HepG2 (cell line): ENCODE data around the gene ORM1. TPM values are rescaled to one million over a fixed set of nuclear protein-coding genes. Genes with fewer than 3 reads are reported as not detected.

Source experiments
- ATAC-seq: fragments of 200-7000 bp; cut with Tn5 transposase; 3 replicates; pipeline ENCODE4 v1.9.1; 2020; ENCODE audit warnings: mild to moderate bottlenecking, moderate library complexity
- BruUV-seq: library from RNA; stranded (reverse); fragments of 400-500 nt; replicated peaks from 2 replicates; lab custom pipeline; 2021; lab: Mats Ljungman, UMichigan
- CTCF ChIA-PET: fragments of 300-600 bp; formaldehyde crosslinking; extraction: SDS; loops from one replicate; lab custom pipeline; 2021; ENCODE audit warnings: low total read pairs, inconsistent platforms, low intra/inter-chr PET ratio; lab: Yijun Ruan, JAX
- POLR2A ChIA-PET: fragments of 350-600 bp; sonication (Branson Sonifier 250); formaldehyde crosslinking; loops from one replicate; lab custom pipeline; 2020; ENCODE audit warnings: antibody characterized with exemption, inconsistent platforms; lab: Yijun Ruan, JAX
- DNase-seq: peaks from one replicate; pipeline ENCODE4 v3.0.0-alpha.2; 2015; ENCODE audit warnings: low spot score
- FAIRE-seq: peaks from 3 replicates; lab custom pipeline; 2011; peaks lifted over from hg19 to GRCh38; lab: Jason Lieb, UNC
- H2AFZ ChIP-seq: one replicate; pipeline ENCODE4 v1.6.1; 2011; ENCODE audit warnings: low read length, inconsistent platforms
- H3K27ac ChIP-seq: fragments of 300-600 bp; 3 replicates; pipeline ENCODE4 v1.8.0; 2011; ENCODE audit warnings: mixed run types, mild to moderate bottlenecking, mixed read lengths, low read length, inconsistent platforms; ENCODE audit not compliant: insufficient read depth; ENCODE audit errors: extremely low read length
- H3K27me3 ChIP-seq, 2 experiments: fragments of 200-600 bp in 1 of 2; 2 replicates in 1 of 2; 3 replicates in 1 of 2; pipeline versions ENCODE4 v1.6.0 to v1.8.0; 2011; ENCODE audit warnings: low read length in 2 of 2, mild to moderate bottlenecking in 2 of 2, moderate library complexity in 2 of 2, inconsistent platforms in 1 of 2; ENCODE audit not compliant: insufficient read depth in 2 of 2, control insufficient read depth in 1 of 2
- H3K36me3 ChIP-seq, 2 experiments: fragments of 200-600 bp in 1 of 2; replicated peaks in 1 of 2; 2 replicates in 1 of 2; 3 replicates in 1 of 2; pipeline versions ENCODE4 v1.5.1 to v1.8.0; 2011; ENCODE audit warnings: low read length in 2 of 2, inconsistent platforms in 1 of 2; ENCODE audit not compliant: insufficient read depth in 2 of 2, control insufficient read depth in 1 of 2
- H3K4me1 ChIP-seq: 2 replicates; pipeline ENCODE4 v1.5.1; 2012; ENCODE audit warnings: low read length, inconsistent platforms; ENCODE audit not compliant: insufficient read depth
- H3K4me2 ChIP-seq: 2 replicates; pipeline ENCODE4 v1.6.0; 2011; ENCODE audit warnings: low read depth, low read length, inconsistent platforms
- H3K4me3 ChIP-seq, 3 experiments: fragments of 200-600 bp in 1 of 3; sonication (generic), shearing (Covaris generic) in 1 of 3; replicated peaks in 1 of 3; 2 replicates each; pipeline ENCODE4 v1.5.1; 2011 to 2016; ENCODE audit warnings: low read length in 3 of 3, inconsistent platforms in 2 of 3, low read depth in 2 of 3, mild to moderate bottlenecking in 2 of 3, control low read depth in 1 of 3, mixed read lengths in 1 of 3; ENCODE audit not compliant: insufficient read depth in 1 of 3
- H3K79me2 ChIP-seq: one replicate; pipeline ENCODE4 v1.6.1; 2011; ENCODE audit warnings: low read length, inconsistent platforms; ENCODE audit not compliant: insufficient read depth
- H3K9ac ChIP-seq: 2 replicates; pipeline ENCODE4 v1.6.0; 2011; ENCODE audit warnings: mild to moderate bottlenecking, low read depth, low read length, inconsistent platforms; ENCODE audit not compliant: insufficient read depth
- H3K9me3 ChIP-seq: 2 replicates; pipeline ENCODE4 v1.5.1; 2012; ENCODE audit warnings: mild to moderate bottlenecking, low read length
- H4K20me1 ChIP-seq: 2 replicates; pipeline ENCODE4 v1.6.0; 2011; ENCODE audit warnings: inconsistent platforms, mild to moderate bottlenecking, low read length, moderate library complexity; ENCODE audit not compliant: insufficient read depth
- ATAD3A ChIP-seq: sonication (generic); formaldehyde crosslinking; IDR thresholded peaks from 2 replicates; pipeline ENCODE4 v1.4.0; 2020; ENCODE audit warnings: missing genetic modification reagents
- HNRNPK ChIP-seq: fragments of 200-400 bp; formaldehyde crosslinking; IDR thresholded peaks from 2 replicates; pipeline ENCODE4 v1.6.1; 2018; ENCODE audit warnings: low read length, low read depth, moderate library complexity, mild to moderate bottlenecking; ENCODE audit not compliant: poor library complexity, severe bottlenecking
- KDM4B ChIP-seq: sonication (generic); formaldehyde crosslinking; IDR thresholded peaks from 2 replicates; pipeline ENCODE4 v1.4.0; 2020; ENCODE audit warnings: missing genetic modification reagents
- MED1 ChIP-seq: sonication (generic); formaldehyde crosslinking; IDR thresholded peaks from 2 replicates; pipeline ENCODE4 v1.4.0; 2020; ENCODE audit warnings: missing genetic modification reagents
- MLLT10 ChIP-seq: sonication (generic); formaldehyde crosslinking; IDR thresholded peaks from 2 replicates; pipeline ENCODE4 v1.4.0; 2020; ENCODE audit warnings: missing genetic modification reagents
- NFKBIZ ChIP-seq: IDR thresholded peaks from 2 replicates; pipeline ENCODE4 v1.6.1; 2018; ENCODE audit warnings: missing genetic modification reagents, missing compliant biosample characterization
- SP140L ChIP-seq: sonication (generic); formaldehyde crosslinking; IDR thresholded peaks from 2 replicates; pipeline ENCODE4 v1.4.0; 2020; ENCODE audit warnings: missing genetic modification reagents, borderline replicate concordance
- THYN1 ChIP-seq: sonication (generic); formaldehyde crosslinking; IDR thresholded peaks from 2 replicates; pipeline ENCODE4 v1.8.1; 2023; ENCODE audit warnings: low read depth, mild to moderate bottlenecking, moderate library complexity, missing genetic modification reagents, borderline replicate concordance
- ZBTB20 ChIP-seq: sonication (generic); formaldehyde crosslinking; IDR thresholded peaks from 2 replicates; pipeline ENCODE4 v1.8.1; 2023; ENCODE audit warnings: missing genetic modification reagents, low read depth, mild to moderate bottlenecking, borderline replicate concordance
- ZFP37 ChIP-seq: sonication (generic); formaldehyde crosslinking; IDR thresholded peaks from 2 replicates; pipeline ENCODE4 v1.4.0; 2020; ENCODE audit warnings: missing genetic modification reagents, borderline replicate concordance
- ZNF263 ChIP-seq: sonication (generic); formaldehyde crosslinking; IDR thresholded peaks from 2 replicates; pipeline ENCODE4 v1.4.0; 2020; ENCODE audit warnings: missing genetic modification reagents
- ZNF746 ChIP-seq: sonication (generic); formaldehyde crosslinking; IDR thresholded peaks from 2 replicates; pipeline ENCODE4 v1.8.0; 2022; ENCODE audit warnings: mild to moderate bottlenecking, missing genetic modification reagents
- ZNF780A ChIP-seq: sonication (generic); formaldehyde crosslinking; IDR thresholded peaks from 2 replicates; pipeline ENCODE4 v1.8.0; 2022; ENCODE audit warnings: mild to moderate bottlenecking, missing genetic modification reagents, moderate library complexity
- WGBS: methylation state at CpG from one replicate; pipeline ENCODE4 v1.1.6; 2017; ENCODE audit warnings: low lambda C conversion rate; 5-methylcytosine and 5-hydroxymethylcytosine counted together
- in situ Hi-C: cut with HindIII; loops from 2 replicates; pipeline ENCODE4 v1.10.0; 2017; ENCODE audit warnings: low pct_unique_long_range_greater_than_20kb; ENCODE audit not compliant: extremely low pct_ligation_motif_present
- intact Hi-C: fragments of 100-400 bp; cut with micrococcal nuclease; formaldehyde crosslinking; loops from one replicate; pipeline ENCODE4 v1.10.0; 2022; ENCODE audit not compliant: unreplicated experiment
- polyA plus RNA-seq, 8 experiments: library from polyadenylated mRNA; depleted of rRNA in 3 of 8; stranded (reverse) in 7 of 8; unstranded in 1 of 8; fragments of >200 nt; fragmentation: Illumina TruSeq in 4 of 8; extraction: Trizol in 4 of 8; gene quantifications; 2 replicates each; pipeline versions ENCODE4 v1.2.1 to v1.2.3, GENCODE V29; 2011 to 2016; ENCODE audit warnings: low read depth in 4 of 8, missing spikeins in 1 of 8, mixed read lengths in 1 of 8; ENCODE audit not compliant: insufficient read depth in 1 of 8
- total RNA-seq, 5 experiments: library from RNA; depleted of rRNA; stranded (reverse); fragments of >200 nt; fragmentation: Illumina TruSeq; extraction: Trizol; gene quantifications; 2 replicates each; pipeline ENCODE4 v1.2.3, GENCODE V29; 2016; ENCODE audit warnings: low read depth in 1 of 5
- TF ChIP-seq, protein P1 (sequence below): sonication (generic); formaldehyde crosslinking; IDR thresholded peaks from 2 replicates; pipeline ENCODE4 v1.4.0; 2020; ENCODE audit warnings: missing genetic modification reagents, borderline replicate concordance
- TF ChIP-seq, protein P2 (sequence below): sonication (generic); formaldehyde crosslinking; IDR thresholded peaks from 2 replicates; pipeline ENCODE4 v1.5.0; 2020; ENCODE audit warnings: missing genetic modification reagents

The ORM1 gene
- total and polyA plus RNA-seq, 2 of the 13 experiments (the other 11 are each of a cell fraction or from before 2014, with no cell fraction given), result 699 to 1,180 TPM

DNA sequence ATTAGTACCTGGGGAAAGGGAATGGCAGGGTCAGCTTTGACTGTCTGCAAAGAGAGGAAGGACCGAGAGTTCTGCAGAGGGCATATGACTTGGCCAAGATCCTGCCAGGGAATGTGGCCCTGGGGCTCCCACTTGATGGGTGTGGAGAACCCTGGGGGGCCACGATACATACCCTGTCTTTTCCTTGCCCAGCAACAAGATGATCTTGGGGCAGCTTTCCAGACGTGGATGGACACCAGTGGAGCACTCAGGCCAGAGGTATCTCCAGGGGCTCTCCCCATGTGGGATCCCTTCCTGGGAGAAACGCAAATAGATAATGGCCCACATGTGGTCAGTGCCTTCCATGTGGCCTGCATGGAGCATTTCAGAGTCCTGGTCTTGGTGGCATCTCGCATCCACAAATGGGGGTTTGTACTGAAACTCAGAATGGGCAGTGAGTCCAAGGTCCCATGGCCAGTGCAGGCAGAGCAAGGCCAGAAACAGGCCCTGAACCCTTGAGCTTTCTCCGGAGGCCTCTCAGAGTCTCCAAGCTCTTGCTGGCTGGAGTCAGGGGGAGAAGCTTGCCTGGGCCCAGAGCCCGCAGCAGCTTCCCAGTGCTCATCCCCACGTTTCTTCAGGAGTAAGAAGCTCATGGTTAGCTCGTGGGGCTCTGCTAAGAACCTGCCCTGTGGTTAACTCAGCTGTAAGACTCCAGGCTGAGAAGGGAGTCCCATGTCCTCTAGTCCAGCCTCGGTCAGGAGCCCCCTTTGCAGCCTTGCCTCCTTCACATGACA, 18.3 kb upstream of the ORM1 start (continued):
- TF ChIP-seq, protein P1, sequence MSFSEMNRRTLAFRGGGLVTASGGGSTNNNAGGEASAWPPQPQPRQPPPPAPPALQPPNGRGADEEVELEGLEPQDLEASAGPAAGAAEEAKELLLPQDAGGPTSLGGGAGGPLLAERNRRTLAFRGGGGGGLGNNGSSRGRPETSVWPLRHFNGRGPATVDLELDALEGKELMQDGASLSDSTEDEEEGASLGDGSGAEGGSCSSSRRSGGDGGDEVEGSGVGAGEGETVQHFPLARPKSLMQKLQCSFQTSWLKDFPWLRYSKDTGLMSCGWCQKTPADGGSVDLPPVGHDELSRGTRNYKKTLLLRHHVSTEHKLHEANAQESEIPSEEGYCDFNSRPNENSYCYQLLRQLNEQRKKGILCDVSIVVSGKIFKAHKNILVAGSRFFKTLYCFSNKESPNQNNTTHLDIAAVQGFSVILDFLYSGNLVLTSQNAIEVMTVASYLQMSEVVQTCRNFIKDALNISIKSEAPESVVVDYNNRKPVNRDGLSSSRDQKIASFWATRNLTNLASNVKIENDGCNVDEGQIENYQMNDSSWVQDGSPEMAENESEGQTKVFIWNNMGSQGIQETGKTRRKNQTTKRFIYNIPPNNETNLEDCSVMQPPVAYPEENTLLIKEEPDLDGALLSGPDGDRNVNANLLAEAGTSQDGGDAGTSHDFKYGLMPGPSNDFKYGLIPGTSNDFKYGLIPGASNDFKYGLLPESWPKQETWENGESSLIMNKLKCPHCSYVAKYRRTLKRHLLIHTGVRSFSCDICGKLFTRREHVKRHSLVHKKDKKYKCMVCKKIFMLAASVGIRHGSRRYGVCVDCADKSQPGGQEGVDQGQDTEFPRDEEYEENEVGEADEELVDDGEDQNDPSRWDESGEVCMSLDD (CRISPR knock-in tag), result no peak
- TF ChIP-seq MED1 (CRISPR knock-in tag) (no peak), ZNF780A (no peak), ZFP37 (CRISPR knock-in tag) (no peak), MLLT10 (CRISPR knock-in tag) (no peak), ZBTB20 (CRISPR knock-in tag) (no peak), SP140L (CRISPR knock-in tag) (no peak)

DNA sequence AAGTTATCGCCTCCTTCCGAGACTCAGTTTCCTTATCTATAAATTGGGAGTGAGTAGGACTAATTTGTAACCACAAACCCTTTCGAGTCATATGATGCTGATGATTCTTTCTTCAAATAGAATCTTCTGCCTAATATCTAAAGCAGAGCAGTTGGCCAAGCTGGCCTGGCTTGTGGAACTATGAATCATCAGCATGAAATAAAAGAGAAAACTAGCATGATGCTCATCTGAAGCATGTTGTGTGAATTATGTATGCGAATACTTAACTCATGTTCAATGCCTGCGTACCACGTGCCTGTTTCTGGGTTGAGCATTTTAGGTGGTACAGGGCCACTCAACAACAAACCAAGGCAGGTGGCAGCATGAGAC, 15.0 kb upstream of the ORM1 start:
- intact Hi-C loops, result no loop called here
- POLR2A ChIA-PET, result no interaction called here
- Histone ChIP-seq H2AFZ (no peak overlapping the region), H3K79me2 (no peaks in the 10 kb centered on the region), H3K27ac (no peak overlapping the region), H3K27me3 (no peaks in the 10 kb centered on the region), H3K4me3 (no peak overlapping the region), H3K4me2 (no peak overlapping the region), H3K36me3 (peaks cover 39 to 72% of the 10 kb centered on the region in 2 experiments), H3K4me1 (peaks cover 13% of the 10 kb centered on the region), H3K9me3 (no peaks in the 10 kb centered on the region), H3K9ac (no peak overlapping the region), H4K20me1 (no peaks in the 10 kb centered on the region)
- no peak for ATAC-seq
- DNase-seq, result no peak
- FAIRE-seq, result no peak
- WGBS, result 99% methylated on average over 6 of the region's 6 CpGs
- in situ Hi-C loops, result no loop called here
- CTCF ChIA-PET, result no interaction called here
- no TSS peak for BruUV-seq
- TF ChIP-seq NFKBIZ (CRISPR knock-in tag), result no peak
- TF ChIP-seq, protein P2, sequence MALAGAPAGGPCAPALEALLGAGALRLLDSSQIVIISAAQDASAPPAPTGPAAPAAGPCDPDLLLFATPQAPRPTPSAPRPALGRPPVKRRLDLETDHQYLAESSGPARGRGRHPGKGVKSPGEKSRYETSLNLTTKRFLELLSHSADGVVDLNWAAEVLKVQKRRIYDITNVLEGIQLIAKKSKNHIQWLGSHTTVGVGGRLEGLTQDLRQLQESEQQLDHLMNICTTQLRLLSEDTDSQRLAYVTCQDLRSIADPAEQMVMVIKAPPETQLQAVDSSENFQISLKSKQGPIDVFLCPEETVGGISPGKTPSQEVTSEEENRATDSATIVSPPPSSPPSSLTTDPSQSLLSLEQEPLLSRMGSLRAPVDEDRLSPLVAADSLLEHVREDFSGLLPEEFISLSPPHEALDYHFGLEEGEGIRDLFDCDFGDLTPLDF (CRISPR knock-in tag), result no peak
- no peak for TF ChIP-seq ZNF746
- TF ChIP-seq THYN1 (CRISPR knock-in tag), result no peak
- no peak for TF ChIP-seq ZNF263 (CRISPR knock-in tag)
- TF ChIP-seq HNRNPK, result no peak
- no peak for TF ChIP-seq KDM4B (CRISPR knock-in tag)
- TF ChIP-seq ATAD3A (CRISPR knock-in tag), result no peak
